Upper lobe of left lung (tissue), 4 donors: Measurements from ENCODE around the gene ATF7.

Experiments used
- CTCF ChIP-seq, 6 experiments: fragments of 450-650 bp in 4 of 6; fragments of 200-600 bp in 2 of 6; sonication (generic) in 2 of 6; IDR thresholded peaks; one replicate each; pipeline ENCODE4 v1.5.1; 2016 to 2019; ENCODE audit warnings: antibody characterized with exemption in 6 of 6
- EP300 ChIP-seq, 4 donors: sonication (generic); formaldehyde crosslinking; IDR thresholded peaks; one replicate each; pipeline ENCODE4 v1.5.1; 2017; ENCODE audit warnings: antibody characterized with exemption in 4 of 4, control low read depth in 2 of 4

GRCh38 chr12:53659571-53659981 is 33.4 kb upstream of the ATF7 start:
- TF ChIP-seq EP300 (IDR thresholded peaks at IDR 0.05) (no peak), CTCF (IDR thresholded peaks at IDR 0.05) (no peak)
